Liver (tissue), 9 donors: ENCODE data around the gene DIO3. TPM values are rescaled to one million over a fixed set of nuclear protein-coding genes. Genes with fewer than 3 reads are reported as not detected.

Experiments used
- DNase-seq: peaks from one replicate; pipeline ENCODE4 v3.0.0-alpha.2; 2017; ENCODE audit warnings: low spot score
- H3K27ac ChIP-seq, 2 donors: one replicate each; pipeline ENCODE4 v1.7.0; 2013; ENCODE audit warnings: inconsistent platforms in 2 of 2, low read length in 2 of 2, control low read depth in 1 of 2, low read depth in 1 of 2, mild to moderate bottlenecking in 1 of 2
- H3K27me3 ChIP-seq, 4 donors: one replicate each; pipeline versions ENCODE4 v1.6.1 to v1.7.0; 2013; ENCODE audit warnings: low read length in 3 of 4, inconsistent platforms in 1 of 4, mild to moderate bottlenecking in 1 of 4, moderate library complexity in 1 of 4; ENCODE audit not compliant: control insufficient read depth in 4 of 4, insufficient read depth in 4 of 4
- H3K36me3 ChIP-seq, 4 donors: one replicate each; pipeline versions ENCODE4 v1.6.1 to v1.7.0; 2013; ENCODE audit warnings: low read length in 3 of 4, mild to moderate bottlenecking in 3 of 4, low read depth in 1 of 4, moderate library complexity in 1 of 4; ENCODE audit not compliant: control insufficient read depth in 4 of 4, insufficient read depth in 3 of 4
- H3K4me1 ChIP-seq, 4 donors: one replicate each; pipeline versions ENCODE4 v1.6.1 to v1.7.0; 2013; ENCODE audit warnings: low read length in 3 of 4, mild to moderate bottlenecking in 3 of 4, moderate library complexity in 1 of 4; ENCODE audit not compliant: control insufficient read depth in 4 of 4, insufficient read depth in 4 of 4
- H3K4me3 ChIP-seq, 3 donors: one replicate each; pipeline versions ENCODE4 v1.6.1 to v1.7.0; 2013; ENCODE audit warnings: low read length in 3 of 3, control low read depth in 1 of 3, low read depth in 1 of 3, mild to moderate bottlenecking in 1 of 3
- H3K9ac ChIP-seq, 2 donors: one replicate each; pipeline ENCODE4 v1.7.0; 2013; ENCODE audit warnings: low read length in 2 of 2, mild to moderate bottlenecking in 2 of 2, moderate library complexity in 2 of 2, control low read depth in 1 of 2, low read depth in 1 of 2
- H3K9me3 ChIP-seq, 4 donors: one replicate each; pipeline versions ENCODE4 v1.6.1 to v1.7.0; 2013; ENCODE audit warnings: low read length in 3 of 4; ENCODE audit not compliant: control insufficient read depth in 4 of 4
- ATF3 ChIP-seq: IDR thresholded peaks from 2 replicates; pipeline ENCODE4 v1.6.1; 2016; ENCODE audit warnings: antibody characterized with exemption
- CTCF ChIP-seq: fragments of 150-350 bp; IDR thresholded peaks from 2 replicates; pipeline ENCODE4 v1.5.1; 2017; ENCODE audit warnings: improper control_type of control experiment, low read depth, low read length; ENCODE audit not compliant: missing input control
- EGR1 ChIP-seq, 2 donors: IDR thresholded peaks; 2 replicates each; pipeline ENCODE4 v1.6.1; 2016 to 2018; ENCODE audit warnings: antibody characterized with exemption in 2 of 2, low read depth in 2 of 2
- FOXA1 ChIP-seq: IDR thresholded peaks from 2 replicates; pipeline ENCODE4 v1.6.1; 2016; ENCODE audit warnings: antibody characterized with exemption
- FOXA2 ChIP-seq: IDR thresholded peaks from 2 replicates; pipeline ENCODE4 v1.6.1; 2016; ENCODE audit warnings: antibody characterized with exemption
- GABPA ChIP-seq, 2 donors: IDR thresholded peaks in 1 of 2; conservative IDR thresholded peaks in 1 of 2; 2 replicates each; pipeline ENCODE4 v1.6.1; 2016; ENCODE audit warnings: antibody characterized with exemption in 2 of 2, mild to moderate bottlenecking in 1 of 2, moderate library complexity in 1 of 2
- HNF4A ChIP-seq, 2 donors: conservative IDR thresholded peaks; 2 replicates each; pipeline ENCODE4 v1.6.1; 2016; ENCODE audit warnings: antibody characterized with exemption in 2 of 2, mild to moderate bottlenecking in 2 of 2
- HNF4G ChIP-seq: IDR thresholded peaks from 2 replicates; pipeline ENCODE4 v1.6.1; 2016; ENCODE audit warnings: antibody characterized with exemption
- JUND ChIP-seq, 2 donors: IDR thresholded peaks; 2 replicates each; pipeline ENCODE4 v1.6.1; 2016; ENCODE audit warnings: antibody characterized with exemption in 2 of 2
- MAX ChIP-seq: IDR thresholded peaks from 2 replicates; pipeline ENCODE4 v1.6.1; 2016; ENCODE audit warnings: antibody characterized with exemption
- NR2F2 ChIP-seq: IDR thresholded peaks from 2 replicates; pipeline ENCODE4 v1.6.1; 2016; ENCODE audit warnings: antibody characterized with exemption
- RAD21 ChIP-seq, 2 donors: IDR thresholded peaks; 2 replicates each; pipeline ENCODE4 v1.6.1; 2016; ENCODE audit warnings: antibody characterized with exemption in 2 of 2, mild to moderate bottlenecking in 2 of 2
- RXRA ChIP-seq, 2 donors: IDR thresholded peaks; 2 replicates each; pipeline ENCODE4 v1.6.1; 2017 to 2018; ENCODE audit warnings: antibody characterized with exemption in 2 of 2, mild to moderate bottlenecking in 1 of 2
- SP1 ChIP-seq: IDR thresholded peaks from 2 replicates; pipeline ENCODE4 v1.6.1; 2018; ENCODE audit warnings: antibody characterized with exemption, mild to moderate bottlenecking
- TAF1 ChIP-seq: conservative IDR thresholded peaks from 2 replicates; pipeline ENCODE4 v1.6.1; 2016; ENCODE audit warnings: antibody characterized with exemption, mild to moderate bottlenecking
- YY1 ChIP-seq: IDR thresholded peaks from 2 replicates; pipeline ENCODE4 v1.6.1; 2016; ENCODE audit warnings: antibody characterized with exemption, mild to moderate bottlenecking
- ZBTB33 ChIP-seq: IDR thresholded peaks from 2 replicates; pipeline ENCODE4 v1.6.1; 2016; ENCODE audit warnings: antibody characterized with exemption
- WGBS: extraction: QIAGEN DNeasy Blood & Tissue Kit; methylation state at CpG from one replicate; pipeline ENCODE4 v1.1.7; 2013; 5-methylcytosine and 5-hydroxymethylcytosine counted together
- polyA plus RNA-seq, 2 donors: library from polyadenylated mRNA; stranded (reverse) in 1 of 2; unstranded in 1 of 2; fragments of 200-250 nt in 1 of 2; fragments of >200 nt in 1 of 2; fragmentation: Nextera tagmentation in 1 of 2; extraction: Ambion mirVana in 1 of 2; gene quantifications; one replicate each; pipeline versions ENCODE4 v1.2.1 to v1.2.3, GENCODE V29; 2013 to 2015
- total RNA-seq, 2 donors: library from RNA; depleted of rRNA; stranded (reverse); fragments of >200 nt; gene quantifications; one replicate each; pipeline ENCODE4 v1.2.3, GENCODE V29; 2014
- donor health status: healthy.
- donor health status: healthy.
- donor health status: healthy.
- donor health status: healthy.
- donor health status: healthy.

DIO3 gene
- total and polyA plus RNA-seq, 4 donors: 0.17 to 9.3 (median 0.51) TPM; not detected in 1

- 92% methylated on average over 11 of the region's 11 CpGs for WGBS
- no peak overlapping the region for H3K9ac ChIP-seq
- H3K4me3 ChIP-seq: no peak overlapping the region
- DNase-seq: no peak
- H3K27ac ChIP-seq: no peak overlapping the region
- H3K36me3 ChIP-seq: no peaks in the 10 kb centered on the region
- TF ChIP-seq NR2F2: no peak
- no peak for TF ChIP-seq RAD21 (IDR thresholded peaks at IDR 0.05)
- no peaks in the 10 kb centered on the region for H3K4me1 ChIP-seq
- H3K27me3 ChIP-seq: no peaks in the 10 kb centered on the region
- no peaks in the 10 kb centered on the region for H3K9me3 ChIP-seq
Measured at GRCh38 chr14:101527987-101528386, 33.3 kb upstream of the DIO3 start.

- Histone ChIP-seq H3K27ac (no peak overlapping the region), H3K4me3 (no peak overlapping the region), H3K9ac (no peak overlapping the region), H3K27me3 (no peaks in the 10 kb centered on the region), H3K9me3 (no peaks in the 10 kb centered on the region), H3K36me3 (no peaks in the 10 kb centered on the region), H3K4me1 (no peaks in the 10 kb centered on the region)
- no peak for TF ChIP-seq CTCF
- no peak for TF ChIP-seq RAD21 (IDR thresholded peaks at IDR 0.05)
- no peak for TF ChIP-seq FOXA2
- TF ChIP-seq SP1: no peak
- no peak for TF ChIP-seq GABPA (IDR thresholded peaks at IDR 0.05 in 1 of 2, conservative IDR thresholded peaks at IDR 0.05 in 1 of 2)
- TF ChIP-seq TAF1: no peak
- no peak for TF ChIP-seq EGR1 (IDR thresholded peaks at IDR 0.05; ENCODE audit: low read depth in 2 of 2)
- no peak for TF ChIP-seq HNF4A (conservative IDR thresholded peaks at IDR 0.05)
- no peak for TF ChIP-seq RXRA (IDR thresholded peaks at IDR 0.05)
- TF ChIP-seq ATF3: no peak
- TF ChIP-seq JUND (IDR thresholded peaks at IDR 0.05): no peak
- DNase-seq: no peak
- WGBS: 84% methylated on average over 13 of the region's 13 CpGs
Measured at GRCh38 chr14:101529079-101529478, 32.2 kb upstream of the DIO3 start.

GRCh38 chr14:101534198-101534597 is 27.1 kb upstream of the DIO3 start:
- WGBS: 96% methylated on average over 4 of the region's 4 CpGs
- H3K27me3 ChIP-seq: no peaks in the 10 kb centered on the region
- DNase-seq: no peak
- H3K4me1 ChIP-seq: no peaks in the 10 kb centered on the region
- no peak overlapping the region for H3K9ac ChIP-seq
- H3K9me3 ChIP-seq: no peaks in the 10 kb centered on the region
- TF ChIP-seq MAX: no peak
- TF ChIP-seq FOXA2: no peak
- no peak for TF ChIP-seq NR2F2
- no peak overlapping the region for H3K27ac ChIP-seq
- H3K4me3 ChIP-seq: no peak overlapping the region
- no peaks in the 10 kb centered on the region for H3K36me3 ChIP-seq

- WGBS: 66% methylated on average over 9 of the region's 9 CpGs
- no peak overlapping the region for H3K9ac ChIP-seq
- H3K27ac ChIP-seq: no peak overlapping the region
Measured at GRCh38 chr14:101535232-101535631, 26.1 kb upstream of the DIO3 start.

More at GRCh38 chr14:101535232-101535631, 26.1 kb upstream of the DIO3 start:
- no peaks in the 10 kb centered on the region for H3K36me3 ChIP-seq
- no peak for DNase-seq
- TF ChIP-seq HNF4G: no peak
- TF ChIP-seq MAX: no peak
- no peak for TF ChIP-seq YY1
- TF ChIP-seq FOXA1: no peak
- TF ChIP-seq EGR1 (IDR thresholded peaks at IDR 0.05; ENCODE audit: low read depth in 2 of 2): no peak
- TF ChIP-seq ZBTB33: no peak
- TF ChIP-seq ATF3: no peak
- TF ChIP-seq GABPA (IDR thresholded peaks at IDR 0.05 in 1 of 2, conservative IDR thresholded peaks at IDR 0.05 in 1 of 2): no peak
- no peak for TF ChIP-seq TAF1
- no peak for TF ChIP-seq FOXA2
- TF ChIP-seq NR2F2: no peak
- no peak for TF ChIP-seq HNF4A (conservative IDR thresholded peaks at IDR 0.05)
- TF ChIP-seq JUND (IDR thresholded peaks at IDR 0.05): no peak
- no peak for TF ChIP-seq SP1
- no peak for TF ChIP-seq RXRA (IDR thresholded peaks at IDR 0.05)
- no peaks in the 10 kb centered on the region for H3K9me3 ChIP-seq
- H3K4me1 ChIP-seq: no peaks in the 10 kb centered on the region
- no peak overlapping the region for H3K4me3 ChIP-seq
- no peaks in the 10 kb centered on the region for H3K27me3 ChIP-seq
